Choroid plexus epithelial cell (primary cell): ENCODE results near the gene TMC6.
"Not testable (repeated sequence)": the region's sequence is repeated elsewhere in the genome, so short reads cannot be mapped to it uniquely, and the experiment has no call there.

ENCODE experiments used
- DNase-seq: peaks from one replicate; pipeline ENCODE4 v3.0.0-alpha.2; 2010; ENCODE audit warnings: low read depth
- H3K4me3 ChIP-seq: 2 replicates; pipeline ENCODE4 v1.5.1; 2011; ENCODE audit warnings: low read depth, mild to moderate bottlenecking, control low read depth, low read length, moderate library complexity
- CTCF ChIP-seq: conservative IDR thresholded peaks from 2 replicates; pipeline ENCODE4 v1.5.1; 2011; ENCODE audit warnings: low read depth, mild to moderate bottlenecking, control low read depth, inconsistent platforms, low read length, moderate library complexity

Gene TMC6

GRCh38 chr17:78143214-78144146 is 14.9 kb upstream of the TMC6 start:
- DNase-seq = no peak

GRCh38 chr17:78142119-78142861 is 13.7 kb upstream of the TMC6 start:
- no peak for DNase-seq
- no peak overlapping the region for H3K4me3 ChIP-seq
- no peak for TF ChIP-seq CTCF

More at GRCh38 chr17:78143214-78144146, 14.9 kb upstream of the TMC6 start:
- TF ChIP-seq CTCF = no peak
- no peak overlapping the region for H3K4me3 ChIP-seq

- H3K4me3 ChIP-seq = no peak overlapping the region
- no peak for TF ChIP-seq CTCF
- DNase-seq = no peak
These were observed 13.0 kb upstream of the TMC6 start for GRCh38 chr17:78141437-78142118.

- no peak overlapping the region for H3K4me3 ChIP-seq
- TF ChIP-seq CTCF = no peak
- peak; percentile 75 for DNase-seq
These were observed 11.9 kb upstream of the TMC6 start for GRCh38 chr17:78140169-78141051.

- H3K4me3 ChIP-seq = not testable (repeated sequence)
These were observed 11.3 kb upstream of the TMC6 start for GRCh38 chr17:78139861-78140168.

GRCh38 chr17:78138204-78139060 is 9.9 kb upstream of the TMC6 start:
- no peak for TF ChIP-seq CTCF
- no peak for DNase-seq
- no peak overlapping the region for H3K4me3 ChIP-seq

More at GRCh38 chr17:78139861-78140168, 11.3 kb upstream of the TMC6 start:
- not testable (repeated sequence) for DNase-seq
